ENCODE results near the gene CD7.

The CD7 gene

DNA sequence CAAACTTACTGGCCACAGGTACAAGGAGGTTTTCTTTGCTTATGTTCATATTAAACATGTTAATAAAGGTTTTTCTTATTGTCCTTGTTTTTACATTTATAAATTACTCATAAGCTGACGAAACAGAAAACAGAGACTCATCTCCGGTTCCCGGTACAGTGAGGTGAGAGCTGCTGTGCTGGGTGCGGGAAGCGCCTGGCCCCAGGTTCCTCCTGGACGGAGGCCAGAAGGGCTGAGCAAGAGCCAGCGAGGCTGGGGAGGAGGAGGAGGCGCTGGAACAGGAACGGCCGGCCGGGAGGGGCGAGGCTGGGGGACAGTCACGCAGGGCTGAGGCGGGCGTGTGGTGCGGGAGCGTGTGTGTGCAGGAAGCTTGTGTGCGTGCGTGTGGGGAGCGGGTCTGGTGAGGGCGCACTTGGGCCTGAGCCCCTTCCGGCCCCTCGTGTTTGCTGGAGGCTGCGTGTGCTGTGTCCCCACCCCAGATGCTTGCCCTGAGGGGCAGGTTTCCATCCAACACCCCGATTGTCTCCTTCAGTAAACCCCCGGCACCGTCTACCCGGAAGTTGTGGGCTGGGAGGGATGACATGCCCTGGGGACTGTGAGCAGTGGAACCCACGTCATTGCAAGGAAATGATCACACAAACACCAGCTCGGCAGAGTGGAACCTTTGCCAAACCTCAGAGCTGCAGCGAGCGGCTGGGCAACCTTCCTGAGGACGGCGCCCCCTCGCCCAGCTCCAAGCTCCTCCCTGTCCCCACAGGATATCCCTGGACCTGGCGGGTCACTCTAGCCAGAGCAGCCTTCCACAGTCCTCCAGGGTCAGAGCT, 19.5 kb downstream of the CD7 start:
- DNase-seq = no peak

GRCh38 chr17:82297280-82297713, 20.1 kb downstream of the CD7 start:
- DNase-seq = no peak

DNA sequence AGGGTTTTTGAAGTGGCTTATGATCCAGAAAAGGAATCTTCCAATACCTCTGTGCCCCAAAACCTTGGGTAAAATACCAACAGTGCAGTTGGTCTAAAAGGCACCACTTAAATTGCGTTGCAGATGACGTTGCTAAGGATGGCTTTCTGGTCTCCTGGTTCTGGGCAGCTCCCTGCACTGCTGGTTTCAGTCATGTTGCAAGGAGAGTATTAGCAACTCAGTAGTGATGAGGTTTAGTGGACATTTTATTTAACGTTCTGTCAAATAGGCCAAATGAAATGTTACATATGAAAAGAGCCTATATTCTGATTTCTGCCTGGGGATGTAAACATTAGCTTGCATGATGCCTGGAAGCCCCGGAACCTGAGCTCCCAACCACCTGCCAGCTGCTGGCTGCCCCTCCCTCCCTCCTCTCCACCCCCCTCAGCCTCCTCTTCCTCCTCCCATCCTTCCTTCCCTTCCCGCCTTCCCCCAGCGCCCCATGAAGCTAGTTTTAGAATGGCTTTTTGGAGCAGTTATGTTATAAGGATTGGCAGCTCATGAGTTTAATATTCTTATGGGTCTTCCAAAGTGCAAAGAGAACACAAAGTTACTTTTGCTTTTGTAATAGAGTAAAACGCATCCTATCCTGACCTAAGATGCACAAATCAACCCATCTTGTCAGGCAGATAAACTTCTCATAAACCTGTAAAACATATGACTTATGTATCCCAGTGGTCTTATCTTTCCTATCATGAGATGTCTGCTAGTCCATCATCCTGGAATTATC, 20.7 kb downstream of the CD7 start:
- peak; percentile 17 for DNase-seq

GRCh38 chr17:82295472-82295814, 22.0 kb downstream of the CD7 start:
- no peak for DNase-seq

GRCh38 chr17:82294064-82294773, 23.2 kb downstream of the CD7 start:
- no peak for DNase-seq

GRCh38 chr17:82292251-82293154, 24.9 kb downstream of the CD7 start:
- DNase-seq = peak; percentile 97

DNA sequence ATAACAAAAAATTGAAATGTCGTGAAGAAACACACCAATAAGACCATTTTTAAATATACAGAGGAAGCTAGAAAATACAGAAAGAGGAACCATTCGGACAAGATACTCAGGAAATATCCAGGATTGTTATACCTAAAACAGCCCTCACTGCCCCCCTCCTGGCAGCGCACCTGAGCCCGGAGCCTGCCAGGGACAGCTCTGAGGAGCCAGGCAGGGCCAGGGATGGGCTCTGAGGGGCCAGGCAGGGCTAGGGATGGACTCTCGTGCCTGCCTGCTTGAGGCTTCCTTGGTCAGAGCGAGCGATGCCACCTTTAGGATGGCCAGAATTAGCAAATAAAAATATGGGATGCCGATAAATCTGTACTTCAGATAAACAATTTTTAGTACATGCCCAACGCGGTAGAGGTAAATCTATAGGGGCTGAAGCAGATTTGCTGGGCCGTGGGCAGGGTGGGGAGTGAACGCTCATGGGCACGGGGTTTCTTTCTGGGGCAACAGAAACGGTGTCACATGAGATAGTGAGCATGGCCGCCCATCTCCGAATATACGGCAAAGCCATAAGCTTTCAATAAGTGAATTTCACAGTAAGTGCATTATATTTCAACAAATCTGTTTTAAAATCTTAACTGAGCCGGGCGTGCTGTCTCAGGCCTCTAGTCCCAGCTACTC, 25.7 kb downstream of the CD7 start:
- no peak for DNase-seq

DNA sequence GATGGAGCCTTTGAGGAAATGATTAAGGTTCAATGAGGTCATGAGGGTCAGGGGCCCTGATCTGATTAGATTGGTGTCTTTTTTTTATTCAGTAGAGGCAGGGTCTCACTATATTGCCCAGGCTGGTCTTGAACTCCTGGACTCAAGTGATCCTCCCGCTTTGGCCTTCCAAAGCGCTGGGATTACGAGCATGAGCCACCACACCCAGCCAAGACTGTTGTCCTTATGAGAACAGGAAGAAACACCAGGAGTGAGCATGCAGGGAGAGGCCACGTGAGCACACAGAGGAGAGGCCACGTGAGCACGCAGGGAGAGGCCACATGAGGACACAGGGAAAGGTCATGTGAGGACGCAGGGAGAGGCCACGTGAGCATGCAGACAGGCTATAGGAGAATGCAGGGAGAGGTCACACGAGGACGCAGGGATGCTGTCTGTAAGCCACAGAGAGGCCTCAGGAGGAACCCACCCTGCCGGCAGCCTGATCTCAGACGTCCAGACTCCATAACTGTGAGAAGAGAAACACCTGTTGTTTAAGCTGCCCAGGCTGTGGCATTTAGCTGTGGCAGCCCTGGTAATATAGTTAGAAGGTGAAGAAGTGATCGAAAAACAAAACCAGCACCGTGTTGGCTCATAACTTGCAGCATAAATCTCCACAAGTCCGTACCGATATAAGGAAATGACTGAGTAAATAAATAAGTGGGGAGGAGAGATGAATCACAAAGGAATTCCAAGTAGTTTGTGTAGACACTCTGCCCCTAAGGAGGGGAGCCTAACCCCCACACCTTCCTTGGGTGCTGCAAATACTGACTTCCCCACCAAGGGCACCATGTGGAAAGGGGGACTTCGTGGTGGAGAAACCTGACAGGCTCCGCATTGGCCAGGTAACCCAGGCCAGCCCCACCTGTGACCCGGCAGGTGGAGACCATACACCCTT, 29.3 kb downstream of the CD7 start:
- DNase-seq = no peak

- no peak for DNase-seq
Measured at GRCh38 chr17:82287013-82287867, 30.2 kb downstream of the CD7 start.

- no peak for DNase-seq
Measured at GRCh38 chr17:82285141-82285540, 32.3 kb downstream of the CD7 start.

GRCh38 chr17:82283208-82283749, 34.1 kb downstream of the CD7 start:
- no peak for DNase-seq

GRCh38 chr17:82282239-82283207, 34.9 kb downstream of the CD7 start:
- no peak for DNase-seq

DNA sequence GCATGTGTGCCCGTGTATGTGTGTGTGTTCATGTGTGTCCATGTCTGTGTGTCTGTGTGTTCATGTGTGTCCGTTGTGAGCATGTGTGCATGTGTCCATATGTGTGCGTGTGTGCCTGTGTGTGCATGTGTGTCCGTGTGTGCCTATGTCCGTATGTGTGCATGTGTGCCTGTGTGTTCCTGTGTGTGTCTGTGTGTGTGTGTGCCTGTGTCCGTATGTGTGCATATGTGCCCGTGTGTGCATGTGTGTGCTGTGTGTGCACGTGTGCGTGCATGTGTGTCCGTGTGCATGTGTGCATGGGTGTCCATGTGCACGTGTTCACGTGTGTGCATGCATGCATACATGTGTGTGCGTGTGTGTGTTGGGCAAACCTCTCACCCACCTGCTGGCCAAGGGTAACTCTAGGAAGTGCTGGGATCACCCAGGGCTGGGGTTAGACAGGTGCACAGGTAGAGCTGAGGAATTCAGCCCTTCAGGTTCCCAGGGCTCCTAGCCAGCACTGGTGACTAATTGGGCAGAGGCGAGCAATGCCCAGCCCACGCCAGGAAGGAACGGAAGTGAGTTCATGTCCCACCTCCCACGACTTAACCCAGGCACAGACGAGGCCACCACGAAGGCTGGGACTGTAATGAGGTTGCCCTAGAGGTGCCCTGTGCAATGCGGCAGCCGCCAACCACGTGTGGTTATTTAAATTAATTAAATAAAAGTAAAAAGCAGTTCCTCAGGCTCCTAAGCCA, 35.7 kb downstream of the CD7 start:
- no peak for DNase-seq

DNA sequence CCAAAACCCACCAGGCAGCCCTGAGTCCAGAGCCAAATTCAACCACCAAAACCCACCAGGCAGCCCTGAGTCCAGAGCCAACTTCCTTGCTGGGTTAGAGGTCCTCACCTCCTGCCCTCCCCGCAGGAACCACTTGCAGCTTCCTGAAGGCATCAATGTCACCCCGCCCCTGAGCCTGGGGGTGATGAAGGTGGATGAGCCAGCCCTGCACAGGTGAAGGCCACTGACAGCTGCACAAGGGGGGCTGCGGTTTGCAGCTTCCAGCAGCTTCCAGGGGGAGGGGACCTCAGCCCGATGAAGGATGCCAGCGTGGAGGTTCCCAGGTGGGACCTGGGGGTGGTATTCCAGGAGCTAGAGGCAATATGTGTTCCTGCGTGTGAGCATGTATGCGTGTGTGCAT, 36.3 kb downstream of the CD7 start:
- no peak for DNase-seq

DNA sequence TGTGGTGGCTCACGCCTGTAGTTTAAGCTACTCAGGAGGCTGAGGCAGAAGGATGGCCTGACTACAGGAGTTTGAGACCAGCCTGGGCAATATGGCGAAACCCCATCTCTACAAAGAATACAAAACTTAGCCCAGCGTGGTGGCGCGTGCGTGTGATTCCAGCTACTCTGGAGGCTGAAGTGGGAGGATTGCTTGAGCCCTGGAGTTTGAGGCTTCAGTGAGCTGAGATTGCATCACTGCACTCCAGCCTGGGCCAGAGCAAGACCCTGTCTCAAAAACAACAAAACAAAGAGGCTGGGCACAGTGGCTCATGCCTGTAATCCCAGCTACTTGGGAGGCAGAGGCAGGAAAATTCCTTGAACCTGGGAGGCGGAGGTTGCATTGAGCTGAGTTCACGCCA, 36.9 kb downstream of the CD7 start:
- no peak for DNase-seq

DNA sequence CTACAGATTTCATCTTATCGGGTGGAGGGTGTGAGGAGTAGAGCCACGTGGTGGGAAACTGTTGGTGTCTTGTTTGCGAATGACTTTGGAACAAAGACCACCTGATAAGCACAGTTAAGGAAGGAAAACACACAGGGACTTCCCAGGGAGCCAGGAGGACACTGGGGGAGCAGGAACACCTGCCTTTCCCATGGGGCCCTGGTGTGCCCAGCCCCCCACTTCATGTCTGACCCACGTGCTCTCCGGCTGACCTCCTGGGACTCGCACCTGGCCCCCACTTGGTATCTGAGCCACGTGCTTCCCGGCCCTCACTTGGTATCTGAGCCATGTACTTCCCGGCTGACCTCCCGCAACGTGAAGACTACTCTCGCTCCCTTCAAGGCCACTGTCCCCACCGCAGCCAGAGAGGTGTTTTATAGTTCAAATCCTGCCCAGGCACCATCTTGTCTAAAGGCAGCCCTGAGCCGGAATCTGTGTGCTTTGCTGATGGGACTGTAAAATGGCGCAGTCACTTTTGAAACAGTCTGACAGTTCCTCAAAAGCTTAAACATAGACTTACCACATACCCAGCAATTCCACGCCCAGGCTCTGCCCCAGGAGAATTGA, 38.5 kb downstream of the CD7 start:
- no peak for DNase-seq

- DNase-seq = no peak
Measured at GRCh38 chr17:82278308-82278707, 39.1 kb downstream of the CD7 start.

Data from NCI-H748 treated with DMSO at 0.1 percent for 48 hours (cell line).